HCT116 (cell line): ENCODE measurements around the gene TMEM164.

Experiments
- CTCF ChIP-seq, 3 experiments: fragments of 200-600 bp in 1 of 3; sonication (generic) in 1 of 3; IDR thresholded peaks in 2 of 3; conservative IDR thresholded peaks in 1 of 3; 2 replicates each; pipeline ENCODE4 v1.5.1; 2012 to 2017; ENCODE audit warnings: low read depth in 2 of 3, low read length in 2 of 3, antibody characterized with exemption in 1 of 3, borderline replicate concordance in 1 of 3, control low read depth in 1 of 3, mild to moderate bottlenecking in 1 of 3, mixed read lengths in 1 of 3, mixed run types in 1 of 3, moderate library complexity in 1 of 3; ENCODE audit not compliant: insufficient read depth in 1 of 3
- EZH2 ChIP-seq: fragments of 200-600 bp; sonication (generic); IDR thresholded peaks from 2 replicates; pipeline ENCODE4 v1.6.1; 2017; ENCODE audit warnings: antibody characterized with exemption, mixed run types
- EZH2phosphoT487 ChIP-seq: fragments of 200-600 bp; IDR thresholded peaks from 2 replicates; pipeline ENCODE4 v1.6.1; 2018; ENCODE audit warnings: antibody characterized with exemption, borderline replicate concordance
- POLR2A ChIP-seq: IDR thresholded peaks from 2 replicates; pipeline ENCODE4 v1.7.0; 2011; ENCODE audit warnings: borderline replicate concordance; ENCODE audit not compliant: insufficient read depth, insufficient read length; ENCODE audit errors: extremely low read depth
- POLR2AphosphoS5 ChIP-seq: IDR thresholded peaks from 2 replicates; pipeline ENCODE4 v1.6.1; 2011; ENCODE audit warnings: mild to moderate bottlenecking, low read depth, low read length, moderate library complexity
- REST ChIP-seq: IDR thresholded peaks from 2 replicates; pipeline ENCODE4 v1.6.1; 2012; ENCODE audit warnings: low read depth
- SIN3A ChIP-seq: IDR thresholded peaks from 2 replicates; pipeline ENCODE4 v1.6.1; 2012; ENCODE audit warnings: low read depth
- ZFX ChIP-seq: fragments of 450-650 bp; IDR thresholded peaks from 2 replicates; pipeline ENCODE4 v1.6.1; 2017

DNA sequence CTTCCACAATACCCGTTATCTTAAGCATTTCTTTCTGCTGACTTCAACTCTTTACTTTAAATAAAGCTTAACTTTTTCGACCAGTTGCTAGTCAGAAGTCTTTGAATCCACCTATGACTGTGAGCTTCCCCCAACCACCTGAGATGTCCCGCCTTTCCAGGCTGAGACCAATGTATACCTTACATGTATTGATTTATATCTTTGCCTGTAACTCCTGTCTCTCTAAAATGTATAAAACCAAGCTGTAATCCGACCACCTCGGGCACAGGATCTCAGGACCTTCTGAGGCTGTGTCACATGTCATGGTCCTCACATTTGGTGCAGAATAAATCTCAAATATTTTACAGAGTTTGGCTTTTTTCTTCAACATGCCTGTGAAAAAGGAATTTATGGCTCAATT is 2.9 kb upstream of the TMEM164 start:
- TF ChIP-seq CTCF (IDR thresholded peaks at IDR 0.05 in 2 of 3, conservative IDR thresholded peaks at IDR 0.05 in 1 of 3; ENCODE audit: borderline replicate concordance in 1 of 3, insufficient read depth in 1 of 3, low read depth in 2 of 3, low read length in 2 of 3) (no peak), POLR2A (no peak), SIN3A (no peak), EZH2 (no peak), POLR2AphosphoS5 (no peak), EZH2phosphoT487 (no peak), ZFX (no peak), REST (no peak)
